NT2/D1 (cell line): ENCODE measurements around the gene PPM1L.

Source experiments
- DNase-seq: peaks from one replicate; pipeline ENCODE4 v3.0.0-alpha.2; 2011; ENCODE audit warnings: low read depth, low spot score
- H3K27me3 ChIP-seq: 2 replicates; pipeline ENCODE4 v1.6.0; 2011; ENCODE audit warnings: mild to moderate bottlenecking; ENCODE audit not compliant: insufficient read length, insufficient read depth
- H3K36me3 ChIP-seq: 2 replicates; pipeline ENCODE4 v1.6.1; 2011; ENCODE audit warnings: mild to moderate bottlenecking, low read length, mixed read lengths; ENCODE audit not compliant: insufficient read depth, insufficient read length
- H3K4me1 ChIP-seq: 2 replicates; pipeline ENCODE4 v1.5.1; 2011; ENCODE audit not compliant: insufficient read depth, insufficient read length
- H3K4me3 ChIP-seq: 2 replicates; pipeline ENCODE4 v1.5.1; 2011; ENCODE audit warnings: low read depth; ENCODE audit not compliant: insufficient read length
- H3K9ac ChIP-seq: 2 replicates; pipeline ENCODE4 v1.6.0; 2011; ENCODE audit warnings: low read depth; ENCODE audit not compliant: insufficient read length
- H3K9me3 ChIP-seq: 2 replicates; pipeline ENCODE4 v1.5.1; 2011; ENCODE audit warnings: mild to moderate bottlenecking, low read length; ENCODE audit not compliant: insufficient read depth
- SUZ12 ChIP-seq: IDR thresholded peaks from 2 replicates; pipeline ENCODE4 v1.6.1; 2011; ENCODE audit not compliant: insufficient read length, insufficient read depth; ENCODE audit errors: extremely low read depth
- YY1 ChIP-seq: IDR thresholded peaks from 2 replicates; pipeline ENCODE4 v1.6.1; 2011; ENCODE audit not compliant: insufficient read length, insufficient read depth
- ZNF274 ChIP-seq: IDR thresholded peaks from 2 replicates; pipeline ENCODE4 v1.6.1; 2011; ENCODE audit warnings: mild to moderate bottlenecking, low read depth, low read length

PPM1L gene

DNA sequence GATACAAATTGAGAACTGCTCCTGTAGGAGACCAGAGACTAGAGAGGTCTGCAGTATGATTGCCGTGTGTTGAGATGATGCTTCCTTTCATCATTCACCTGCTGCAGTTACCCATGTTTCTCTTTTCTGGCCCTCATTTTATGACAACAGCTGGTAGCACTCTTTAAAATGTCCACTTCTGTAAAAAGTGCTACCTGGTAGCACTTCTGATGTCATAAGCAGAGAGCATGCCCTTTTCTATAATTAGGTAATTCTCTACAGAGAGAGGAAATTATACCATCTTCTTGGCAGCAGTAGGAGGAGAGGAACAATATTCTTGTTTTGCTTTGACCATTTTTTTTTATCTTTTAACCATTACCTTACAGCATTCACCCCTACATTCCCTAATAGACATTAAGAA, 123.8 kb downstream of the PPM1L start:
- no peaks in the 10 kb centered on the region for H3K9me3 ChIP-seq
- TF ChIP-seq ZNF274 (no peak), YY1 (no peak)
- H3K4me1 ChIP-seq, result no peaks in the 10 kb centered on the region
- H3K36me3 ChIP-seq, result no peaks in the 10 kb centered on the region
- no peak for DNase-seq
- H3K27me3 ChIP-seq, result no peaks in the 10 kb centered on the region
- no peak overlapping the region for H3K9ac ChIP-seq
- no peak overlapping the region for H3K4me3 ChIP-seq

DNA sequence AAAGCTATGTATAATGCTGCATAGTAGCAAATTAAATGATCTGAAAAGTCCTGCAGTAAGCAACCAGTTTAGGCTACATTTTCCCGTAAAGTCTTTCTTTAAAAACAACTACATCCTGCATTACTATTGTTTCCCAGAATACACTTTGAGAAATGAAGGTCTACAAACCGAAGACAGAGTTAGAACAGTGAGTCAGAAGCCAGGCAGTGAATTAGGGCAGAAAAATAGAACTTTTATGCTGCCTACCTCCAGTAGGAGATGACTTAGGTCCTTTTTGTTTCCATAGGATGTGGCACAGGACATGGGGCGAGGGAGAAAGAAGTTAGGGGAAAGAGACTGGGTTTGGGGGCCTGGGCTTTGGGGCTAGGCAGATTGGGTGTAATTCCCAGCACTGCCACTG, 127.3 kb downstream of the PPM1L start:
- TF ChIP-seq ZNF274 (no peak), YY1 (no peak)
- no peaks in the 10 kb centered on the region for H3K9me3 ChIP-seq
- H3K4me1 ChIP-seq, result peaks cover 3% of the 10 kb centered on the region
- no peak for DNase-seq
- no peak overlapping the region for H3K4me3 ChIP-seq
- no peak overlapping the region for H3K9ac ChIP-seq
- H3K36me3 ChIP-seq, result no peaks in the 10 kb centered on the region
- H3K27me3 ChIP-seq, result no peaks in the 10 kb centered on the region

DNA sequence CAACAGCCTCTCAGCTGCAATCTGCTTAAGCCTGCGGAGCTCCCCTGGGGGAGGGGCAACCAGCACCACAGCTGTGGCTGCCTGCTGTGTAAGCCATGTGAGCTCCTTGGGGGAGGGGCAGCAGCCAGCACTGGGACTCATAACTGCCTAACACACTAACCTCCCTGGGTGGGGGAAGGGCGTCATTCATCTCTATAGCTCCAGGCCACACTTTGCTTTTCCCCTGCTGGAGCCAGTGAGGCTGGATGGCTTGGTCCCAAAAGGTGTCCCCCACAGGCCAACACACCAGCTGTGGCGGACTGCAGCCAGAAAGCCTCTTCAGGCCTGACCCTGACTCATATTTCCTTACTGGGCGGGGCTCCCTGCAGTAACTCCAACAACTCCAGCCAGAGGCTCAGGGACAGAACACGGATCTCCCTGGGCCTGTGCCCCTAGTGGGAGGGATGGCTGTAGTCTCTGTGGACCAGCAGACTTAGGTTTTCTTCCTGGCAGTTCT, 129.8 kb downstream of the PPM1L start:
- Histone ChIP-seq H3K36me3 (no peaks in the 10 kb centered on the region), H3K4me1 (peaks cover 3% of the 10 kb centered on the region), H3K4me3 (no peak overlapping the region), H3K27me3 (no peaks in the 10 kb centered on the region), H3K9ac (no peak overlapping the region), H3K9me3 (no peaks in the 10 kb centered on the region)
- TF ChIP-seq ZNF274, result no peak
- no peak for TF ChIP-seq SUZ12
- TF ChIP-seq YY1, result no peak
- peak; percentile 18 for DNase-seq

DNA sequence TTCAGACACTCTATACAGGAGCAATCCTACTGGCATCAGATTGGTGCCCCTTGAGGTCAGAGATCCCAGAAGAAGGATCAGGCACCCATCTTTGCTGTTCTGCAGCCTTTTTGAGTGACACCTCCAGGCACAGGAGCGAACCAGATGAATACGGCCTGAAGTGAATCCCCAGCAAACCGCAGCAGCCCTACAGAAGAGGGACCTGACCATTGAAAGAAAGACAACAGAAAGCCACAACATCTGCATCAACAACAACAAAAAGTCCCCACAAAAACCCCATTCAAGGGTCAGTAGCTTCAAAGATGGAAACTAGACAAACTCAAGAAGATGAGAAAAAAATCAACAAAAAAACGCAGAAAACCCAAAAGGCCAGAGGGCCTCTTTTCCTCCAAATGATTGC, 130.4 kb downstream of the PPM1L start:
- no peak for TF ChIP-seq YY1
- no peak for TF ChIP-seq SUZ12
- no peak for TF ChIP-seq ZNF274
- Histone ChIP-seq H3K27me3 (no peaks in the 10 kb centered on the region), H3K9ac (no peak overlapping the region), H3K9me3 (no peaks in the 10 kb centered on the region), H3K4me1 (peaks cover 3% of the 10 kb centered on the region), H3K36me3 (no peaks in the 10 kb centered on the region), H3K4me3 (no peak overlapping the region)
- no peak for DNase-seq

- Histone ChIP-seq H3K4me3 (no peak overlapping the region), H3K4me1 (no peaks in the 10 kb centered on the region), H3K9ac (no peak overlapping the region), H3K27me3 (no peaks in the 10 kb centered on the region), H3K36me3 (no peaks in the 10 kb centered on the region), H3K9me3 (no peaks in the 10 kb centered on the region)
- DNase-seq, result no peak
- TF ChIP-seq SUZ12 (no peak), YY1 (no peak), ZNF274 (no peak)
Observed at GRCh38 chr3:160893207-160893606, 137.2 kb downstream of the PPM1L start.

GRCh38 chr3:160904691-160905090, 148.7 kb downstream of the PPM1L start:
- DNase-seq, result no peak
- Histone ChIP-seq H3K4me1 (no peaks in the 10 kb centered on the region), H3K9me3 (peaks cover 4% of the 10 kb centered on the region; the same call in 1 of the 2 replicates), H3K36me3 (no peaks in the 10 kb centered on the region), H3K27me3 (no peaks in the 10 kb centered on the region), H3K9ac (no peak overlapping the region), H3K4me3 (no peak overlapping the region)
- TF ChIP-seq ZNF274, result no peak
- no peak for TF ChIP-seq YY1
- TF ChIP-seq SUZ12, result no peak

GRCh38 chr3:160906646-160907045, 150.6 kb downstream of the PPM1L start:
- H3K9ac ChIP-seq, result no peak overlapping the region
- H3K9me3 ChIP-seq, result peaks cover 4% of the 10 kb centered on the region; the same call in 1 of the 2 replicates
- no peak for TF ChIP-seq YY1
- TF ChIP-seq SUZ12, result no peak
- no peak for TF ChIP-seq ZNF274
- H3K36me3 ChIP-seq, result no peaks in the 10 kb centered on the region
- H3K27me3 ChIP-seq, result no peaks in the 10 kb centered on the region
- no peak for DNase-seq
- no peaks in the 10 kb centered on the region for H3K4me1 ChIP-seq
- H3K4me3 ChIP-seq, result no peak overlapping the region

- Histone ChIP-seq H3K4me1 (no peaks in the 10 kb centered on the region), H3K9me3 (peaks cover 4% of the 10 kb centered on the region; the same call in 1 of the 2 replicates), H3K27me3 (no peaks in the 10 kb centered on the region), H3K9ac (no peak overlapping the region), H3K4me3 (no peak overlapping the region), H3K36me3 (no peaks in the 10 kb centered on the region)
- DNase-seq, result no peak
- TF ChIP-seq YY1 (no peak), ZNF274 (no peak)
Observed at GRCh38 chr3:160909917-160910316, 153.9 kb downstream of the PPM1L start.
